Measurements from ENCODE around the gene ASCL2.

Gene ASCL2

GRCh38 chr11:2260491-2261364 is 9.7 kb downstream of the ASCL2 start:
- Histone ChIP-seq H4K8ac (ENCODE audit: low read length) (no peak overlapping the region), H2BK5ac (ENCODE audit: low read depth, low read length, poor library complexity, severe bottlenecking) (no peak overlapping the region), H3K4me1 (ENCODE audit: control insufficient read depth, insufficient read depth, low read depth, low read length) (no peaks in the 10 kb centered on the region), H2BK12ac (ENCODE audit: low read length in 2 of 2) (no peak overlapping the region), H2AK5ac (ENCODE audit: low read length, severe bottlenecking) (no peak overlapping the region), H3K4me3 (ENCODE audit: insufficient read depth in 1 of 2, low read depth in 1 of 2, low read length in 2 of 2) (no peak overlapping the region), H3K79me1 (replicated peaks; ENCODE audit: low read length, poor library complexity, severe bottlenecking) (no peaks in the 10 kb centered on the region), H3K23ac (ENCODE audit: low read length in 2 of 2) (no peak overlapping the region), H3K27me3 (ENCODE audit: control insufficient read depth in 1 of 2, insufficient read depth in 1 of 2, low read length in 2 of 2) (peaks cover 61 to 69% of the 10 kb centered on the region in 2 experiments), H2AFZ (ENCODE audit: low read depth, low read length) (no peak overlapping the region), H3K9me3 (ENCODE audit: control insufficient read depth, low read length) (no peaks in the 10 kb centered on the region), H4K91ac (ENCODE audit: low read length) (no peak overlapping the region), H3K36me3 (ENCODE audit: control insufficient read depth in 1 of 2, insufficient read depth in 2 of 2, low read depth in 1 of 2, low read length in 2 of 2) (no peaks in the 10 kb centered on the region), H3K4ac (ENCODE audit: low read depth in 1 of 2, low read length in 2 of 2) (no peak overlapping the region), H3K4me2 (ENCODE audit: low read length, poor library complexity, severe bottlenecking) (no peak overlapping the region), H3K9ac (ENCODE audit: low read length) (no peak overlapping the region), H2BK120ac (ENCODE audit: low read depth, low read length) (no peak overlapping the region), H3K18ac (ENCODE audit: low read depth in 1 of 2, low read length in 2 of 2) (no peak overlapping the region), H3K27ac (ENCODE audit: low read length, poor library complexity, severe bottlenecking) (no peak overlapping the region), H2BK15ac (ENCODE audit: low read depth, poor library complexity, severe bottlenecking) (no peak overlapping the region), H3K14ac (ENCODE audit: low read length in 2 of 2) (no peak overlapping the region)
- no peak for DNase-seq
- 88% methylated on average over 26 of the region's 26 CpGs for WGBS

GRCh38 chr11:2259897-2260451 is 10.4 kb downstream of the ASCL2 start:
- Histone ChIP-seq H2BK120ac (ENCODE audit: low read depth, low read length) (no peak overlapping the region), H2BK5ac (ENCODE audit: low read depth, low read length, poor library complexity, severe bottlenecking) (no peak overlapping the region), H3K14ac (ENCODE audit: low read length in 2 of 2) (no peak overlapping the region), H3K36me3 (ENCODE audit: control insufficient read depth in 1 of 2, insufficient read depth in 2 of 2, low read depth in 1 of 2, low read length in 2 of 2) (no peaks in the 10 kb centered on the region), H2BK15ac (ENCODE audit: low read depth, poor library complexity, severe bottlenecking) (no peak overlapping the region), H3K27me3 (ENCODE audit: control insufficient read depth in 1 of 2, insufficient read depth in 1 of 2, low read length in 2 of 2) (peaks cover 56 to 66% of the 10 kb centered on the region in 2 experiments), H3K4me3 (ENCODE audit: insufficient read depth in 1 of 2, low read depth in 1 of 2, low read length in 2 of 2) (no peak overlapping the region), H3K27ac (ENCODE audit: low read length, poor library complexity, severe bottlenecking) (no peak overlapping the region), H3K79me1 (replicated peaks; ENCODE audit: low read length, poor library complexity, severe bottlenecking) (no peaks in the 10 kb centered on the region), H3K4me2 (ENCODE audit: low read length, poor library complexity, severe bottlenecking) (no peak overlapping the region), H2BK12ac (ENCODE audit: low read length in 2 of 2) (no peak overlapping the region), H4K8ac (ENCODE audit: low read length) (no peak overlapping the region), H3K23ac (ENCODE audit: low read length in 2 of 2) (no peak overlapping the region), H2AK5ac (ENCODE audit: low read length, severe bottlenecking) (no peak overlapping the region), H3K4ac (ENCODE audit: low read depth in 1 of 2, low read length in 2 of 2) (no peak overlapping the region), H2AFZ (ENCODE audit: low read depth, low read length) (no peak overlapping the region), H4K91ac (ENCODE audit: low read length) (no peak overlapping the region), H3K9me3 (ENCODE audit: control insufficient read depth, low read length) (no peaks in the 10 kb centered on the region), H3K9ac (ENCODE audit: low read length) (no peak overlapping the region), H3K4me1 (ENCODE audit: control insufficient read depth, insufficient read depth, low read depth, low read length) (no peaks in the 10 kb centered on the region), H3K18ac (ENCODE audit: low read depth in 1 of 2, low read length in 2 of 2) (no peak overlapping the region)
- WGBS = 78% methylated on average over 11 of the region's 12 CpGs
- no peak for DNase-seq

GRCh38 chr11:2259466-2259830 is 10.9 kb downstream of the ASCL2 start:
- no peak overlapping the region for H3K23ac ChIP-seq (ENCODE audit: low read length in 2 of 2)
- H3K4me3 ChIP-seq (ENCODE audit: insufficient read depth in 1 of 2, low read depth in 1 of 2, low read length in 2 of 2) = no peak overlapping the region
- H3K27me3 ChIP-seq (ENCODE audit: control insufficient read depth in 1 of 2, insufficient read depth in 1 of 2, low read length in 2 of 2) = peaks cover 56 to 61% of the 10 kb centered on the region in 2 experiments
- no peak overlapping the region for H2BK15ac ChIP-seq (ENCODE audit: low read depth, poor library complexity, severe bottlenecking)
- peak overlapping the region in 1 of 2 experiments; percentile 36 for H3K14ac ChIP-seq (ENCODE audit: low read length in 2 of 2)
- no peaks in the 10 kb centered on the region for H3K36me3 ChIP-seq (ENCODE audit: control insufficient read depth in 1 of 2, insufficient read depth in 2 of 2, low read depth in 1 of 2, low read length in 2 of 2)
- no peak overlapping the region for H3K4ac ChIP-seq (ENCODE audit: low read depth in 1 of 2, low read length in 2 of 2)
- no peak overlapping the region for H3K4me2 ChIP-seq (ENCODE audit: low read length, poor library complexity, severe bottlenecking)
- no peak overlapping the region for H2BK120ac ChIP-seq (ENCODE audit: low read depth, low read length)
- no peak overlapping the region for H2AFZ ChIP-seq (ENCODE audit: low read depth, low read length)
- no peak overlapping the region for H2AK5ac ChIP-seq (ENCODE audit: low read length, severe bottlenecking)
- no peak overlapping the region for H2BK5ac ChIP-seq (ENCODE audit: low read depth, low read length, poor library complexity, severe bottlenecking)
- H3K4me1 ChIP-seq (ENCODE audit: control insufficient read depth, insufficient read depth, low read depth, low read length) = no peaks in the 10 kb centered on the region
- WGBS = 81% methylated on average over 8 of the region's 8 CpGs
- H3K9me3 ChIP-seq (ENCODE audit: control insufficient read depth, low read length) = no peaks in the 10 kb centered on the region
- H4K91ac ChIP-seq (ENCODE audit: low read length) = no peak overlapping the region
- no peak overlapping the region for H3K27ac ChIP-seq (ENCODE audit: low read length, poor library complexity, severe bottlenecking)
- H3K9ac ChIP-seq (ENCODE audit: low read length) = no peak overlapping the region
- no peaks in the 10 kb centered on the region for H3K79me1 ChIP-seq (replicated peaks; ENCODE audit: low read length, poor library complexity, severe bottlenecking)
- no peak overlapping the region for H4K8ac ChIP-seq (ENCODE audit: low read length)
- no peak for DNase-seq
- H2BK12ac ChIP-seq (ENCODE audit: low read length in 2 of 2) = no peak overlapping the region
- no peak overlapping the region for H3K18ac ChIP-seq (ENCODE audit: low read depth in 1 of 2, low read length in 2 of 2)

Measured in mesenchymal stem cell (in vitro differentiated cells and primary cell).